SK-N-SH treated with all-trans-retinoic acid at 6 μM for 48 hours (cell line): ENCODE data around the gene CPAMD8.

Experiments
- ATAC-seq: fragments of 200-7000 bp; cut with Tn5 transposase; 3 replicates; pipeline ENCODE4 v1.9.1; 2020; ENCODE audit warnings: mild to moderate bottlenecking, moderate library complexity
- ARNTL ChIP-seq: fragments of 450-650 bp; formaldehyde crosslinking; IDR thresholded peaks from 2 replicates; pipeline ENCODE4 v1.5.0; 2020; ENCODE audit warnings: low read depth, mild to moderate bottlenecking, moderate library complexity, borderline replicate concordance
- CREB5 ChIP-seq: fragments of 250-450 bp; sonication (Bioruptor Pico); IDR thresholded peaks from 2 replicates; pipeline ENCODE4 v1.5.1; 2020; ENCODE audit warnings: low read depth, mild to moderate bottlenecking, moderate library complexity
- CSDC2 ChIP-seq: fragments of 250-450 bp; sonication (Bioruptor Pico); IDR thresholded peaks from 2 replicates; pipeline ENCODE4 v1.5.0; 2020; ENCODE audit warnings: mild to moderate bottlenecking, moderate library complexity
- GLIS3 ChIP-seq: fragments of 250-450 bp; sonication (Bioruptor Pico); IDR thresholded peaks from 2 replicates; pipeline ENCODE4 v1.5.0; 2020; ENCODE audit warnings: mild to moderate bottlenecking, moderate library complexity
- ISL1 ChIP-seq: fragments of 250-450 bp; sonication (Bioruptor Pico); IDR thresholded peaks from 2 replicates; pipeline ENCODE4 v2.1.2; 2022; ENCODE audit warnings: mild to moderate bottlenecking, moderate library complexity
- OSR1 ChIP-seq: fragments of 250-450 bp; sonication (Bioruptor Pico); IDR thresholded peaks from 2 replicates; pipeline ENCODE4 v1.8.0; 2022; ENCODE audit warnings: moderate library complexity, mild to moderate bottlenecking, inconsistent platforms
- PATZ1 ChIP-seq: fragments of 250-450 bp; sonication (Bioruptor Pico); IDR thresholded peaks from 2 replicates; pipeline ENCODE4 v1.8.0; 2020; ENCODE audit warnings: mild to moderate bottlenecking, moderate library complexity, borderline replicate concordance
- POU6F1 ChIP-seq: fragments of 250-450 bp; sonication (Bioruptor Pico); IDR thresholded peaks from 2 replicates; pipeline ENCODE4 v1.8.0; 2021; ENCODE audit warnings: low read depth, mild to moderate bottlenecking, moderate library complexity, borderline replicate concordance
- PPARA ChIP-seq: fragments of 250-450 bp; sonication (Bioruptor Pico); IDR thresholded peaks from 2 replicates; pipeline ENCODE4 v1.5.0; 2020; ENCODE audit warnings: mild to moderate bottlenecking, borderline replicate concordance
- SNAI2 ChIP-seq: fragments of 250-450 bp; sonication (Bioruptor Pico); IDR thresholded peaks from 2 replicates; pipeline ENCODE4 v1.5.0; 2020; ENCODE audit warnings: mild to moderate bottlenecking, moderate library complexity
- TCF4 ChIP-seq: fragments of 250-450 bp; sonication (Bioruptor Pico); IDR thresholded peaks from 2 replicates; pipeline ENCODE4 v1.8.0; 2021; ENCODE audit warnings: mild to moderate bottlenecking, moderate library complexity, borderline replicate concordance
- TOX ChIP-seq: fragments of 250-450 bp; sonication (Bioruptor Pico); IDR thresholded peaks from 2 replicates; pipeline ENCODE4 v1.8.0; 2021; ENCODE audit warnings: mild to moderate bottlenecking, moderate library complexity, borderline replicate concordance
- TSHZ2 ChIP-seq: fragments of 250-450 bp; sonication (Bioruptor Pico); IDR thresholded peaks from 2 replicates; pipeline ENCODE4 v1.5.0; 2020; ENCODE audit warnings: mild to moderate bottlenecking, moderate library complexity
- ZC3H10 ChIP-seq: fragments of 250-450 bp; sonication (Bioruptor Pico); IDR thresholded peaks from 2 replicates; pipeline ENCODE4 v1.5.1; 2021; ENCODE audit warnings: mild to moderate bottlenecking, moderate library complexity
- ZFP3 ChIP-seq: fragments of 250-450 bp; sonication (Bioruptor Pico); IDR thresholded peaks from 2 replicates; pipeline ENCODE4 v1.5.0; 2020; ENCODE audit warnings: mild to moderate bottlenecking, moderate library complexity
- ZFP30 ChIP-seq: fragments of 450-650 bp; formaldehyde crosslinking; IDR thresholded peaks from 2 replicates; pipeline ENCODE4 v1.5.0; 2022; ENCODE audit warnings: mild to moderate bottlenecking, moderate library complexity
- ZNF565 ChIP-seq: fragments of 450-650 bp; formaldehyde crosslinking; conservative IDR thresholded peaks from 2 replicates; pipeline ENCODE4 v1.5.0; 2020; ENCODE audit warnings: low read depth, mild to moderate bottlenecking, moderate library complexity
- ZNF8 ChIP-seq: fragments of 450-650 bp; formaldehyde crosslinking; IDR thresholded peaks from 2 replicates; pipeline ENCODE4 v1.5.0; 2020; ENCODE audit warnings: mild to moderate bottlenecking, moderate library complexity
- TF ChIP-seq, protein P1 (sequence below): fragments of 250-450 bp; sonication (Bioruptor Pico); IDR thresholded peaks from 2 replicates; pipeline ENCODE4 v1.5.1; 2021; ENCODE audit warnings: mild to moderate bottlenecking, moderate library complexity

The CPAMD8 gene

DNA sequence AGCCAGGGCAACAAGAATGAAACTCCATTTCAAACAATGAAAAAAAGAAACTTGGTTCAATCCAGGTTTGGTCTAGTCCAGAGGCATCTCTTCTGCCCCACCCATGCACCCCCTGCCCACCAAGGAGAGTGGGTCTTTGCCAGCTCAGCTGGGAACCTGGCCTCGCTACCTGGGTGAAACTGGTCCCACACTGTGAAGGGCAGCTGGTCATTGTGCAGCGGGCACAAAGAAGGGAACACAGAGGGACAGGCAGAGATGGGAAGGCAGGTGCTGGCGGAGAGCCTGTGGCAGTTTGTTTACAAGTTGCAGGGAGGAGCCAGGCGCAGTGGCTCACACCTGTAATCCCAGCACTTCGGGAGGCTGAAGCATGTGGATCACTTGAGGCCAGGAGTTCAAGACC is 50.2 kb downstream of the CPAMD8 start:
- ATAC-seq: no peak
- no peak for TF ChIP-seq CREB5 (CRISPR knock-in tag)
- no peak for TF ChIP-seq PATZ1 (CRISPR knock-in tag)
- TF ChIP-seq GLIS3 (CRISPR knock-in tag): no peak
- no peak for TF ChIP-seq ARNTL (CRISPR knock-in tag)
- no peak for TF ChIP-seq ZFP30 (CRISPR knock-in tag)
- no peak for TF ChIP-seq TSHZ2
- no peak for TF ChIP-seq POU6F1 (CRISPR knock-in tag)
- no peak for TF ChIP-seq ZNF8 (CRISPR knock-in tag)
- TF ChIP-seq CSDC2: no peak
- TF ChIP-seq PPARA (CRISPR knock-in tag): no peak
- TF ChIP-seq SNAI2 (CRISPR knock-in tag): no peak

DNA sequence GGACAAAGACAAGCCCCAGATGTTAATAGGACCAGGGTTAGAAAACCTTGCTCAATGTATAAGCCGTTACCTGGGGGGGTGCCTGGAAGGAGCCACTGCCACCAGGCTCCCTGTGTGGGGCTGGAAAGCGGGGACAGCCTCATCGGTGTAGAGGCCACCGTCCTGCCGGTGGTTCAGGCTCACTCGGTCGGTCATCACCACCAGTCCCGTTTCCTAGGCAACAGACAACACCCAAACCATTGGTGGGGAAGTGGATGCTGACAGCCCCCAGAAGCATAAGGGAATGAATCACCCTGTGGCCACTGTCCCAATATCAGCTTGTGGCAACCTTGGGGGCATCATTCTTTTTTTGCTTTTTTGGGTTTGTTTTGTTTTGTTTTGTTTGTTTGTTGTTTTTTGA is 55.8 kb downstream of the CPAMD8 start:
- no peak for ATAC-seq
- TF ChIP-seq ARNTL (CRISPR knock-in tag): no peak
- no peak for TF ChIP-seq PPARA (CRISPR knock-in tag)
- TF ChIP-seq CSDC2: no peak
- TF ChIP-seq, protein P1, sequence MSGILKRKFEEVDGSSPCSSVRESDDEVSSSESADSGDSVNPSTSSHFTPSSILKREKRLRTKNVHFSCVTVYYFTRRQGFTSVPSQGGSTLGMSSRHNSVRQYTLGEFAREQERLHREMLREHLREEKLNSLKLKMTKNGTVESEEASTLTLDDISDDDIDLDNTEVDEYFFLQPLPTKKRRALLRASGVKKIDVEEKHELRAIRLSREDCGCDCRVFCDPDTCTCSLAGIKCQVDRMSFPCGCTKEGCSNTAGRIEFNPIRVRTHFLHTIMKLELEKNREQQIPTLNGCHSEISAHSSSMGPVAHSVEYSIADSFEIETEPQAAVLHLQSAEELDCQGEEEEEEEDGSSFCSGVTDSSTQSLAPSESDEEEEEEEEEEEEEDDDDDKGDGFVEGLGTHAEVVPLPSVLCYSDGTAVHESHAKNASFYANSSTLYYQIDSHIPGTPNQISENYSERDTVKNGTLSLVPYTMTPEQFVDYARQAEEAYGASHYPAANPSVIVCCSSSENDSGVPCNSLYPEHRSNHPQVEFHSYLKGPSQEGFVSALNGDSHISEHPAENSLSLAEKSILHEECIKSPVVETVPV (CRISPR knock-in tag): no peak
- TF ChIP-seq TOX: no peak
- no peak for TF ChIP-seq TSHZ2
- TF ChIP-seq ZNF565 (CRISPR knock-in tag): no peak
- no peak for TF ChIP-seq ZNF8 (CRISPR knock-in tag)
- TF ChIP-seq GLIS3 (CRISPR knock-in tag): no peak
- TF ChIP-seq ZFP3 (CRISPR knock-in tag): no peak
- no peak for TF ChIP-seq CREB5 (CRISPR knock-in tag)
- TF ChIP-seq OSR1: no peak
- TF ChIP-seq TCF4 (CRISPR knock-in tag): no peak
- no peak for TF ChIP-seq POU6F1 (CRISPR knock-in tag)
- no peak for TF ChIP-seq ISL1 (CRISPR knock-in tag)
- no peak for TF ChIP-seq ZC3H10 (CRISPR knock-in tag)
- TF ChIP-seq PATZ1 (CRISPR knock-in tag): no peak
- TF ChIP-seq SNAI2 (CRISPR knock-in tag): no peak
